ENCODE results near the gene SPAG9.

The SPAG9 gene

DNA sequence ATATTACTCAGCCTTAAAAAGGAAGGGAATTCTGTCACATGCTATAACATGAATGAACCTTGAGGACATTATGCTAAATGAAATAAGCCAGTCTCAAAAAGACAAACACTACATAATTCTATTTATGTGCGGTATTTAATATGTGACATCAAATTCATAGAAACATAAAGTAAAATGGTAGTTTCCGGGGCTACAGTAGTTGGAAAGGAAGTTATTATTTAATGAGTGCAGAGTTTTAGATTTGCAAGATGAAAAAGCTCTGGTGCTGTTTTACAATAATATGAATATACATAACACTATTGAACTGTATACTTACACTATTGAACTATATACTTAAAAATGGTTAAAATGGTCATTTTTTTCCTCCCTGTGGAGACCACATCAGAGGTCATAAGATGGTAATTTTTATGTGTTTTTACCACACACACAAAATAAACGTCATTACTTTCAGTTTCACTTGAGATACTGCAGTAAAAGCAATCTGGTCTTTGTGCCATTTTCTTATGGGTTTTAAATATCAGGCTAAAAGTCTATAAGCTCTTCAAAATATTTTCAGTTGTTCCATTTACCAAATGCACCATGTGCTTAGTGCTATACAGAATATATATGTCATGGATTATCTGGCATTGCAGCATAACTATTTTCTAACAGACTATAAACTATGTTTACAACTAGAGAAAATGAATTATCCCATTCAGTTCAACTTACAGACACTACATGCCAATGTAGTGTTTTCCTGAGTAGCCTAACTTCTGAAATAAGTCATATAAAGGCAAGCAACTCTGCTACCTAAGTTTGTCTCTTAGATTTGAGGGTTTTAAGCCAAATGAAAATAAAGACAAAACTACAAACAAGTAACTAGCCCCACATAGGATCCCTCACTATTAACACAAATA lies 90.9 kb downstream of the SPAG9 start:
- DNase-seq: no peak

DNA sequence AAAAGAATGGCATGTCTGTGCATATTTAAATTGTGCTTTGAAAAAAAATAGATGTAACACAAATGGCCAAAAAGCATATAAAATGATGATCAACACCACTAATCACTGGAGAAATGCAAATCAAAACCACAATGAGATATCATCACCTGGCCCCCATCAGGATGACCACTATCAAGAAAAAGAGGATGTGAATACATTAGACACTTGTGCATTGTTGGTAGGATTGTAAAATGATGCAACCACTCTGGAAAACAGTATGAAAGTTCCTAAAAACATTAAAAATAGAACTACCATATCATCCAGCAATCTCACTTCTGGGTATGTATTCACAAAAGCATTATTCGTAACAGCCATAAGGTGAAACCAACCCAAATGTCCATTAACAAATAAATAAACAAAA lies 91.5 kb downstream of the SPAG9 start:
- no peak for DNase-seq

DNA sequence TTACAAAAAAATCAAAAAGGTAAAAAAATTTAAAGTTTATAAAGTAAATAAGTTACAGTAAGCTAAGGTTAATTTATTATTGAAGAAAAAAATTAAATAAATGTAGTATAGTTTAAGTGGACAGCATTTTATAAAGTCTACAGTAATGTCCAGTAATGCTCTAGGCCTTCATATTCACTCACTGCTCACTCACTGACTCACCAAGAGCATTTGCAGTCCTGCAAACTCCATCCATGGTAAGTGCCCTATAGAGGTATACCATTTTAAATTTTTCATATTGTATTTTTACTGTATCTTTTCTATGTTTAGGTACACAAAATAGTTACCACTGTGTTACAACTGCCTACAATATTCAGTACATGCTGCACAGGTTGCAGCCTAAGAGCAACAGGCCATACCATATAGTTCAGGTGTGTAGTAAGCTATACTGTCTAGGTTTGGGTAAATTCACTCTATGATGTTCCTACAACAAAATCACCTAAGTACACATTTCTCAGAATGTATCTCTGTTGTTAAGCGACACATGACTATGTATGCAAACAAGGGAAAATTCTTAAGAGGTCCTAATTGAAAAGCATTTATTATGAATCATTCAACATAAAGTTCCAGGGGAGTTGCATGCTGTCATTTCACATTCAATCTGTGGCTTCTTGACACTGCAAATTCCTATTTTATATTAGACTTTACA lies 92.3 kb downstream of the SPAG9 start:
- no peak for DNase-seq

DNA sequence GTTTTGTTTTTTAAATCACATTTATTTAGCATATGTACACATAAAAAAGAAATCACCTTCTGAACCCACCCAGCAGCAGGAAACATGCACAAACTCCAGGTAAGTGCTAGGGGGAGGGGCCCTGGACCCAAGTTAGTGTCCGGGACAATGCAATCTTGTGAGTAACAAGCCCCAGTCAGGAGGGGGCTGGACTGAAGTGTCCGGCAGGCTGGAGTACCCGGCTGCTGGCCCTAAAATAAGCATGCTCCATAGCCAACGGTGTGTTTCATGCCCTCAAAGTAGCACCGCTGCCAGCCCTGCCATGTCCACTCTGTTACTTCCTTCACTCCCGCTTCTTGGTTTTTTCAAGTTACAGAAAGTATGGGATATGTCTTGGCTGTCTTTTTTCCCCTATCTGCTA lies 102.1 kb downstream of the SPAG9 start:
- no peak for DNase-seq

DNA sequence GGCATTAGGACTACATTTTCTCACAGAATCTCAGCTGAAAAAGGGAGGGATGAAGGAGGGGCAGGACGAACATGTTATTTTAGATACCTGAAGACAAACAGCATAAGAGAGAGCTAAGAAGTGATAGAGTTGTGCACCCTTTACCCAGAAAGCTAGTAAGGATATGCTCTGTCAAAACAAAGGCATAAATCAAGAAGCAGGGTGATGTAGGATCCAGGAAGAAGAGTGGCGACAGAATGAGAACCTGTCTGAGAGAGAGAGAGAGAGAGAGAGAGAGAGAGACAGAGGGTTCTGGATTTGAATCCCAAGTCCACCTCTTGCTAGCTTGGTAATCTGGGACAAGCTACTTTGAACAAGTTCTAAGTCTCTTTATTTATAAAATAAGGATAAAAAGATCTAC lies 103.4 kb downstream of the SPAG9 start:
- no peak for DNase-seq

DNA sequence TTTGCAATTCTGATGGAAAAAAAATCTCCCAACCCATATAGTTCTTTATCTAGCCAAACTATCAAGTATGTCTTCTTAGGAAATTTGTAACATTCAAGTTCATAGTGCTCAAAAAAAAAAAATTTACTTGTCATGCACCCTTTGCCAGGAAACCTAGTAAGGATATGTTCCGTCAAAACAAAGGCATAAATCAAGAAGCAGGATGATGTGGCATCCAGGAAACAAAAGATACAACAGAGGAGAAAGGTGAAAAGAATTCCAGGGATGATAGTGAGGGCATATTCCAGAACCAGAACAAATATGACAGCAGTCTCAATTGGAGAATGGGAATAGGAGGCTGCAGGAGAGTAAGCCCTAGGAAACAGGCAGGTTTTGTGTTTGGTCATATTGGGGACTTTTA lies 104.6 kb downstream of the SPAG9 start:
- no peak for DNase-seq

DNA sequence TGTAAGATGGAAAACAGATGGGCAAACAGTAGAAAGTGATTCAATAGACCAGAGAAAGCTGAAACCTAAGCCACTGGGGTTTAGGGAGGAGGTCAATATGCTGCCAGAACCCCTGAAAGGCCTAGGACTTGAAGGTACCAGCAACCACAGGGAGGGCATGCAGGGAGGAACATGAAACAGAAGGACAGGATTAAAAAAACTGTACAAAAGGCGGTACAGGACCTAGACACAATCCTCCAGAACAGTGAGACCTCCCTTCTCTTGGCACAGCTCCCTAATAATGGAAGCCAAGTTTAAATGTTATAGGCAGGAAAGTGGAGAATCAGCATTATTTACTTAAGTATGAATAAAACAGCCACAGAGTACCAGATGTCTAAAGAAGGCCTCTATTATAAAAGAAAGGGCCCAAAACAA lies 105.5 kb downstream of the SPAG9 start:
- no peak for DNase-seq

DNA sequence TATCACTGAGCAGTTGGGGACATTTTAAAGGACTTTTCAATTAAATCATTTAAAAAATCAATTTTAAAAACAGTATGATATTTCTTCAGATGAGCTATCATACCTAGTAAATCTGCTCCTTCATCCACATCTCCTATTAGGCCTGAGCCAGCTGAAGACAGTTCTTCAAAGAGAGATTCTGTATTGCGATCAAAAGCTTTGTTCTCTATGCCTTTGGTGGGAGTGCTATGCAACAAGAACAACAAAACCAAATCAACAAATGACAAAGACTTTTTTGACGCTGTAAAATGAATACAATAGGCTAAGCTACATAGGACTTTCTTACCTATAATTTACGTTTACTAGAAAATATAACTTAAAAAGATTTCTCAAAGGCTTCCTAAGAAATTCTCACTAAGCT lies 106.5 kb downstream of the SPAG9 start:
- DNase-seq: no peak

DNA sequence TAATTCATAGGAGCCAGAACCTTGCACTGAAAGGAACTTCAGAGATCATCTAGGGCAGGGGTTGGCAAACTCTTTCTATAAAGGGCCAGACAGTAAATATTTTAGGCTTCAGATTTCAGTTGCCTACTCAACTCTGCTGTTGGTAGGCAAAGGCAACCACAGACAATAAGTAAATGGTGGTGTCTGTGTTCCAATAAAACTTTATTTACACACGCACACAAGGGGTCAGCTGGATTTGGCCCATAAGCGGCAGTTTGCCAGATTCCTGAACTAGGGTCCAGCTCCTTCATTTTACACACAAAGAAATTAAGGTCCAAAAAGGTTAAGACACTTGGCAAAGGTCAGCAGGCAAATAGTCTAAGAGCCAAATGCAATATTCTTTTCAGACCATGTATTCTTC lies 107.3 kb downstream of the SPAG9 start:
- DNase-seq: no peak

DNA sequence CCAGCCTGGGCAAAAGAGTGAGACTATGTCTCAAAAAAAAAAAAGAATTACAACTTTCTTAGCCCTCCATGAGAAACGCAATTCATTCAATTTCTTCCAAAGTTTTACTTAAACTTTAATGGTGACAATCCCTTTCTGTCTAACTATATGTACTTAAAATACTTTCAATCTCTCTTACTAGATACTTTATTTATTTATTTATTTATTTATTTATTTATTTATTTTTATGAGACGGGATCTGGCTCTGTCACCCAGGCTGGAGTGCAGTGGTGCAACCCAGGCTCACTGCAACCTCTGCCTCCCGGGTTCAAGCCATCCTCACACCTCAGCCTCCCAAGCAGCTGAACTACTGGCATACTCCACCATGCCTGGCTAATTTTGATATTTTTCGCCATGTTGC lies 108.1 kb downstream of the SPAG9 start:
- DNase-seq: no peak

DNA sequence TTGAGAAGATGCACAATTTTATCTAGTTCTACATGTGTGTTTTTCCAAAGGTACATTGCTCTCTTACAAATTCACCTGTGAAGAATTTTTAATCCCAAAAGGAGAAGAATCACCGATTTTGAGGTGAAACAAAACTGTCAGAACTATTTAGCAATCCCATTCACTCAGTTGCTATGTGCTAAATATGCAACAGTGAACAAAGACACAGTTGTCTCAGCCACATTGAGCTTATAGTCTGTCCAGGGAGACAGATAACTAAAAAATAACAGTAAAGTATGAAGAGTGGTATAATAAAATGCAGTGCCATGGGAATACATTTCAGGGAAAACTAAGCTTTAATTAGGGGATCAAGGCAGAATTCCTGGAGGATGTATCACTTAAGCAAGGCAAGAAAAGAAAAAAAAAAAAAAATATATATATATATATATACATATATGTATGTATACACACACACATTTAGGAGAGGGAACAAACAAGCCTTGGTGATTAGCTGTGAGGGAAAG lies 110.4 kb downstream of the SPAG9 start:
- DNase-seq: no peak

DNA sequence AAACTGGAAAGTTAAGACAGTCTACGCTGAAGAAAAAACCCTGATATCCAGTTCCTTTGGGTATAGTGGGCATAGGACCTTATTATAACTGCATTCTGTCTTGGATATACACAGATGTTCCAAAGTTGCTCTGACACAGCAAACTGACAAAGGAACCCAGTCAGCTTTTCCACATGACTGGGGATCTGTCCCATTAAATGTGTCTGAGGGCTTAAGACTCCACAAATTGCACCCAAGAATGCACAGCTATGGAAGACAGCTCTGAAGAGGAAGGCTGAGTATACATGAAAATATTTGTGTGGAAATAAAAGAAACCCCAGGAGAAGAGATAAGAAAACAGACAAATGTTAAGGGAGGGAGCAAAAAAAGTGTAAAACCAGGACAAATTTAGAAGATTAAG lies 114.1 kb downstream of the SPAG9 start:
- DNase-seq: no peak

DNA sequence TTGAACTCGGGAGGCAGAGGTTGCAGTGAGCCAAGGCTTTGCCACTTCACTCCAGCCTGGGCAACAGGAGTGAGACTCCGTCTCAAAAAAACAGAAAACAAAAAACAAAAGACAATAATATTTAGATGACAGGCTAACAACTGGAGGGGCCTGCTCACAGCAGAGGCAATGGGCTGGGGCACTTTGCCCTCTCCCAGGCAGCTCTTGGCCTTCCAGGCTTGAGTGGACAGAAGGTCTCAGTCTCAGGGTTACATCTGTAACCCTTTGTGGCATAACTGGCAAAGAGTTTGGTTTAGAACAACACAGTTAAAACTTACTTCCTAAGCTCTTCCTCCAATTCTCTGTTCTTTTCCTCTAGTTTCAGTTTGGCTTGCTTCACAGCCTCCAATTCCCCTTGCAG lies 114.9 kb downstream of the SPAG9 start:
- no peak for DNase-seq

DNA sequence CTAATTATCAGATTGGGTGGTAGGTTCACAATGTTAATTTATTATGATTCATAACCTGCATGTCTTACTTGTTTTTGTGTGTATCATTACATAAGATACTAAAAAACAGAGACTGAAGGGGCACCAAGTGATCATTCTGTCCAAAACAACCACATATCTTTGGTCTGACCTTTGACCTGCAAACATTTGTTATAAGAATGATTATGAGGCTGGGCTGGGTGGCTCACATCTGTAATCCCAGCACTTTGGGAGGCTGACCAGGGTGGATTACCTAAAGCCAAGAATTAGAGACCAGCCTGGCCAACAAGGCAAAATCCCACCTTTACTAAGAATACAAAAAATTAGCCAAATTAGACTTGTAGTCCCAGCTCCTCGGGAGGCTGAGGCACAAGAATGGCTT lies 116.4 kb downstream of the SPAG9 start:
- no peak for DNase-seq

DNA sequence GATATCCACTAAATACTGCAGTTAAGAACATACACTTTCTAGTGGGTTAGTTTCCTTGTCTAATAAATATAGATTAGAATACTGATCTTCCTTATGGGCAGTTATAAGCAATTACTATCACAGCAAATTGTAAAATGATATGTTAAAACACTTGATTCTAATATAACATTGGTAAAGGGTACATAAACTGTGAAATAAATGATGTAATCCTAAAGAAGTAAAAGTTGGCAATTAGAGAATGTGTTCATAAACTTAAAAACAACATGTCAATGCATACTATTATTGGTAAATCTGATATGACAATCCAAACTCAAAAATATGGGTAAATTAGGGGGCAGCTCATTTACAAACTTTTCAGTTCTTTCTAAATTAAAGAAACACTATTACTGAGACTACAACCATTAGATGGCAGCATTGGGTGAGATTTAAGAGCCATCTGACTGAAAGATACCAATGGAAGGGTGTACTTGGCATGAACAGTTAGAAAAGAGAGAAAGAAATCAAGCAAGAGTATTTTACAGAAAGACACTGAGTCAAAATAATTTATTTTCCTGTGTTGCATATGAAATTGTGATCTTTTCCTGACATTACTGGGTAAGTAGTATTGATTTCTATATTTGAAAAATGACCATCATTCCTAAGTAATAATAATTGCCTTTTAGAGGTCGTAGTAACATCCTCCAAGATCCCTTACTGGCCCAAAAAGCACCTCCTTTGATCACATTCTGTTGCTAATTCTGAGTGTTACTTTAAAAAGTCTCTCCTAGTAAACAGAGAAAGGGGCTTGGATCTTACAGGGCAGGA lies 119.6 kb downstream of the SPAG9 start:
- peak; percentile 34 to 55 for DNase-seq

DNA sequence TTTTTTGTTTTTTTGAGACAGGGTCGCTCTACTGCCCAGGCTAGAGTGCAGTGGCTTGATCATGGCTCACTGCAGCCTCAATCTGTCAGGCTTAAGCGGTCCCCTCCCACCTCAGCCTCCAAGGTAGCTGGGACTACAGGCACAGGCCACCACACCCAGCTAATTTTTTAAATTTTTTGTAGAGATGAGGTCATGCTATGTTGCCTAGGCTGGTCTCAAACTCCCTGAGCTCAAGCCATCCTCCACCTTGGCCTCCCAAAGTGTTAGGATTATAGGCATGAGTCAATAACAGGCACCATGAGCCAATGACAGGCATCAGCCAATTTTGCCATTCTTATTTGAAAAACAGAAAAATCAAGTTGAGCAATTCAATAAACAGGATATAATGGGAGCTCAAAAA lies 125.0 kb downstream of the SPAG9 start:
- no peak for DNase-seq

DNA sequence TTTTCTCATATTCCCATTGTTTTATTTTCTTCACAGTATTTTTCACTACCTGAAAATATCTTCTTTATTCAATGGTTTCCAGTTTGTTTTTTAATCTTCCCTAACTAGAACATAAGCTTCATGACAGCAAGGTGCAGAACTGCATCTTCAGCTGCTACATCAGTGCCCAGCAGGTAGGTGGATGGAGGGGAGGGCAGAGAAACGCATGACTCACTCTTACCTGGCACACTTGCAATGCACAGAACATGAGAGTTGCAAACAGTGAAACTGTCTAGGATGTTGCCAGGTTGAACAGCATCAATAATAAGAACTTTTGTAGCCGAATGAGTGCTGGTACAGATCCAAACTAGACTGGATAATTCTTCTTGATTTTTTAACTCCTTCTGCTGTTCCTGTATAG lies 127.1 kb downstream of the SPAG9 start:
- DNase-seq: no peak

DNA sequence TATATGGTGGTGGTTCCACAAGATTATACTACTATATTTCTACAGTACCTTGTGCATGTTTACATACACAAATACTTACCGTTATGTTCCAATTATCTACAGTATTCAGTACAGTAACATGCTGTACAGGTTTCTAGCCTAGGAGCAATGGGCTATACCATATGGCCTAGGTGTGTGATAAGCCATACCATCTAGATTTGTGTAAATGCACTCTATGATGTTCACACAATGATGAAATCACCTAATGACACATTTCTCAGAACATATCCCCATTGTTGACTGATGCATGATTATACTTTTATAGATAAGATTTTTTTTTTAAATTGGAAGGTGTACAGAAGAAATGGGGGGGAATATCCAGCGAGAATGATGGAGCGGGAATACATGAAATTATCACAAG lies 131.5 kb downstream of the SPAG9 start:
- no peak for DNase-seq

DNA sequence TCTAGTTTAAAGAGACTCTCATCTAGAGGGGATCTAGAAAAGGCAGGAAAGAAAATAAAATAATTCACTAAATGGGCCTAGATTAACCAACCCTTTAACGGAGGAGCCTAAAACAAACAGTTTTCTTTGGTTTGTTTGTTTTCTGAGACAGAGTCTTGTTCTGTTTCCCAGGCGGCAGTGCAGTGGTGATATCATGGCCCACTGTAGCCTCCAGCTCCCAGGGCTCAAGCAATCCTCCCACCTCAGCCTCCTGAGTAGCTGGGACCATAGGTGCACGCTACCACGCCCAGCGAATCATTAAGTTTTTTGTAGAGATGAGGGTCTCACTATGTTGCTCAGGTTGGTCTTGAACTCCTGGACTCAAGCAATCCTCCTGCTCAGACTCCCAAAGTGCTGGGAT lies 132.2 kb downstream of the SPAG9 start:
- DNase-seq: no peak

DNA sequence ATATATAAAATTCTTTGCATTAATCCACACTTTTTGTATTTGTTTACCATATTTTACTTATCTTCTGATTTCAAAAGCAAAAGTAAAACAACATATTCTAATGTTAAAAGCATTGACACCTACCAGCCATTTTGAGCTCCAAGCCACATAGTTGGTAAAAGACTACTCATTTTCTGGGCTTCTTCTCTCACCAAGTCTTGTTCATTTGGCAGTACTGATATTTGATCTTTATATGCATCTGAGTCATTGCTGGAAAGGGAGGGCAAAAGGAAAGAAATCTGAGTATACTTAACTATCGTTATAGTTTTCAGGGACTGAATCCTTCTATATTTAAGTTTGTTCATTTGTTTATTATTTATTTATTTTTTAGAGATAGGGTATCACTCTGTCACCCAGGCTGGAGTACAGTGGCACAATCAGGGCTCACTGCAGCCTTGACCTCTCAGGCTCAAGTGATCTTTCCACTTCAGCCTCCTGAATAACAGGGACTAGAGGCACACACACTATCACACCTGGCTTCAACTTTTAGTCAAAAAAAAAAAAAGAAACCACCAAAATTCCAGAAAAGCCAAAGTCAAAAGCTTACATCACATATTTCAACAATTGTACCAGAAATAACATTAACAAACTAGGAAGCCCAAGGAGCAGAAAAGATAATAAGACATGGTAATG lies 133.5 kb downstream of the SPAG9 start:
- DNase-seq: no peak

DNA sequence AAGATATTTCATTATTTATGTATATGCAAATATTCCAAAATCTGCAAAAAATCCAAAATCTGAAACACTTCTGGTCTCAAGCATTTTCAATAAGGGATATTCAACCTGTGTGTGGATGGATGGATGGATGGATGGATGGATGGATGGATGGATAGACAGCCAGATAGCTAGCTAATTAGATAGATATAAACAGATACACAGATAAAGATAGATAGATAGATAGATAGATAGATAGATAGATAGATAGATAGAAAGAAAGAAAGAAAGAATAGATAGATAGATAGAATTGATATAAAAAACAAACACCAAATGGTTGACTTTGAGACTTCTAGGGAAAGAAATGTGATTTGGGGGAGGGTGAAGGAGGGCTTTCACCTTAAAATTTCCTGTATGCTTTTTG lies 139.4 kb downstream of the SPAG9 start:
- DNase-seq: no peak

DNA sequence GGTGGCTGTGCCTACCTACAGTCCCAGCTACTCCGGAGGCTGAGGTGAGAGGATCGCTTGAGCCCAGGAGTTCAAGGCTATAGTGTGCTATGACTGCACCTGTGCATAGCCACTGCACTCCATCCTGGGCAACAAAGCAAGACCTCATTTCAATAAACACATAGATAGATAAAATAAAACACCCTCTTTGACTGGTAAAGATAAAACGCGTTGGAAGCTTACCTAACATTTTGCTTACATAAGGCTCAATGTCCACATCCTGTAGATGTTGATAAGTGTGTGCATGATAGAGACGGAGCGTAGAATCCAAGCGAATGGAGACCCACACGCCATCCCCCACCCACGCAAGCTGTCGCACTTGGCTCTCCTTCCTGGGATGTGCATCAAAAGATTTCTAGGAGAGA lies 141.1 kb downstream of the SPAG9 start:
- DNase-seq: no peak

Measured in SHP77 (cell line).